K562 (cell line): ENCODE data around the gene GABARAPL2. TPM values are rescaled to one million over a fixed set of nuclear protein-coding genes. Genes with fewer than 3 reads are reported as not detected.
A peak's percentile ranks its signal among the peaks of the same experiment; 100 is the strongest.

Experiments used
- ASH1L ChIP-seq: fragments of 450-650 bp; IDR thresholded peaks from 2 replicates; pipeline ENCODE4 v1.6.1; 2018; ENCODE audit warnings: borderline replicate concordance, mild to moderate bottlenecking, low read depth; ENCODE audit not compliant: partially characterized antibody
- BCOR ChIP-seq: fragments of 450-650 bp; IDR thresholded peaks from 2 replicates; pipeline ENCODE4 v1.6.1; 2016
- EWSR1 ChIP-seq: fragments of 450-650 bp; IDR thresholded peaks from 2 replicates; pipeline ENCODE4 v1.6.1; 2018; ENCODE audit warnings: borderline replicate concordance, mild to moderate bottlenecking, low read depth, moderate library complexity; ENCODE audit not compliant: partially characterized antibody
- FOS ChIP-seq: IDR thresholded peaks from 3 replicates; pipeline ENCODE4 v1.6.1; 2011; ENCODE audit not compliant: insufficient read length; ENCODE audit errors: extremely low read depth
- HMG20B ChIP-seq: fragments of 250-450 bp; sonication (Bioruptor Pico); IDR thresholded peaks from 2 replicates; pipeline ENCODE4 v1.5.0; 2021; ENCODE audit warnings: mild to moderate bottlenecking
- NCOR1 ChIP-seq: fragments of 450-650 bp; IDR thresholded peaks from 2 replicates; pipeline ENCODE4 v1.6.1; 2016; ENCODE audit warnings: mild to moderate bottlenecking, moderate library complexity
- PHF20 ChIP-seq: fragments of 450-650 bp; IDR thresholded peaks from 2 replicates; pipeline ENCODE4 v1.6.1; 2018; ENCODE audit not compliant: partially characterized antibody
- RCOR1 ChIP-seq, 2 experiments: IDR thresholded peaks; 2 replicates each; pipeline ENCODE4 v1.6.1; 2012; ENCODE audit warnings: low read depth in 2 of 2, low read length in 2 of 2, borderline replicate concordance in 1 of 2, improper control_type of control experiment in 1 of 2
- RFX1 ChIP-seq: fragments of 450-650 bp; IDR thresholded peaks from 2 replicates; pipeline ENCODE4 v1.6.1; 2016; ENCODE audit warnings: mild to moderate bottlenecking, moderate library complexity
- SIX5 ChIP-seq, 2 experiments: IDR thresholded peaks; 2 replicates each; pipeline ENCODE4 v1.6.1; 2011; ENCODE audit warnings: low read length in 2 of 2, borderline replicate concordance in 1 of 2, low read depth in 1 of 2, mild to moderate bottlenecking in 1 of 2, moderate library complexity in 1 of 2; ENCODE audit not compliant: insufficient read depth in 1 of 2
- SLC30A9 ChIP-seq: fragments of 250-450 bp; sonication (Bioruptor Pico); IDR thresholded peaks from 2 replicates; pipeline ENCODE4 v1.8.0; 2022; ENCODE audit warnings: mild to moderate bottlenecking, moderate library complexity
- YBX1 ChIP-seq: fragments of 450-650 bp; IDR thresholded peaks from 2 replicates; pipeline ENCODE4 v1.7.1; 2016; ENCODE audit warnings: mild to moderate bottlenecking
- ZC3H4 ChIP-seq: sonication (generic); formaldehyde crosslinking; IDR thresholded peaks from 2 replicates; pipeline ENCODE4 v1.9.0; 2021; ENCODE audit warnings: missing genetic modification reagents, borderline replicate concordance
- ZEB2 ChIP-seq: fragments of 450-650 bp; IDR thresholded peaks from 2 replicates; pipeline ENCODE4 v1.6.1; 2016
- ZKSCAN3 ChIP-seq: fragments of 250-450 bp; sonication (Bioruptor Pico); IDR thresholded peaks from 2 replicates; pipeline ENCODE4 v1.4.0; 2020
- ZNF584 ChIP-seq: fragments of 200-800 bp; sonication (Bioruptor generic); IDR thresholded peaks from 2 replicates; pipeline ENCODE4 v1.6.1; 2016; ENCODE audit warnings: low read depth, mild to moderate bottlenecking, missing genetic modification characterization, missing compliant biosample characterization
- polyA plus RNA-seq, 8 experiments: library from polyadenylated mRNA; depleted of rRNA in 4 of 8; stranded (reverse) in 5 of 8; unstranded in 3 of 8; fragments of >200 nt; fragmentation: Nextera tagmentation in 2 of 8; fragmentation: Illumina TruSeq in 1 of 8; extraction: Ambion mirVana in 2 of 8; extraction: Trizol in 1 of 8; gene quantifications; 2 replicates each; pipeline versions ENCODE4 v1.2.1 to v1.2.3, GENCODE V29; 2011 to 2014; ENCODE audit warnings: inconsistent platforms in 1 of 8, missing spikeins in 1 of 8
- total RNA-seq, 7 experiments: library from RNA; depleted of rRNA in 6 of 7; stranded (reverse); fragments of >200 nt in 6 of 7; fragmentation: Illumina TruSeq in 2 of 7; extraction: Trizol in 2 of 7; gene quantifications; 2 replicates each; pipeline versions ENCODE4 v1.2.1 to v1.2.3, GENCODE V29; 2011 to 2021; ENCODE audit warnings: low replicate concordance in 1 of 7
- TF ChIP-seq, protein P1 (sequence below), 2 experiments: fragments of 450-650 bp; IDR thresholded peaks; 2 replicates each; pipeline ENCODE4 v1.6.1; 2016
- TF ChIP-seq, protein P2 (sequence below): fragments of 250-450 bp; sonication (Bioruptor Pico); IDR thresholded peaks from 2 replicates; pipeline ENCODE4 v1.5.1; 2021; ENCODE audit warnings: mild to moderate bottlenecking
- TF ChIP-seq, protein P3 (sequence below): sonication (generic); formaldehyde crosslinking; IDR thresholded peaks from 2 replicates; pipeline ENCODE4 v1.8.1; 2023; ENCODE audit warnings: mild to moderate bottlenecking, missing genetic modification reagents
- TF ChIP-seq, protein P4 (sequence below): fragments of 250-450 bp; sonication (Bioruptor Pico); IDR thresholded peaks from 2 replicates; pipeline ENCODE4 v1.4.0; 2020; ENCODE audit warnings: borderline replicate concordance
- TF ChIP-seq, protein P5 (sequence below): fragments of 450-650 bp; formaldehyde crosslinking; IDR thresholded peaks from 2 replicates; pipeline ENCODE4 v1.4.0; 2022; ENCODE audit warnings: missing genetic modification characterization
- TF ChIP-seq, protein P6 (sequence below): fragments of 250-450 bp; sonication (Bioruptor Pico); IDR thresholded peaks from 2 replicates; pipeline ENCODE4 v1.8.0; 2022; ENCODE audit warnings: inconsistent platforms, mild to moderate bottlenecking, moderate library complexity, borderline replicate concordance

GABARAPL2 gene
- total and polyA plus RNA-seq, 9 of the 15 experiments (the other 6 are each of a cell fraction or from before 2014, with no cell fraction given), result 42.1 to 288 (median 91.8) TPM

DNA sequence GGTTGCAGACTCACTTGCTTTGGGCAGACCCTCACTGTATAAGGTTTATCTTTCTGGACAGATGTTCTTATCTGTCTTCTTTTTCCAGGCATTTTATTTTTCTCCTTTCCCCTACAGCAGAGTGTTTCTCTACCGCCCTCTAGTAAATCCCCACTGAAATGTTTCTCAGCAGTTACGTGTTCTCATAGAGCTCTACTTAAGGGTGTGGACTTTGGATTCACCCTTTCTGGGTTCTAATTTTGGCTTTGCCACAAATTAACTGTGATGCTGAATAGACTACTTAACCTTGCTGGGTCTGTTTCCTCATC, 54.9 kb downstream of the GABARAPL2 start (continued):
- no peak for TF ChIP-seq EWSR1
- TF ChIP-seq, protein P1, sequence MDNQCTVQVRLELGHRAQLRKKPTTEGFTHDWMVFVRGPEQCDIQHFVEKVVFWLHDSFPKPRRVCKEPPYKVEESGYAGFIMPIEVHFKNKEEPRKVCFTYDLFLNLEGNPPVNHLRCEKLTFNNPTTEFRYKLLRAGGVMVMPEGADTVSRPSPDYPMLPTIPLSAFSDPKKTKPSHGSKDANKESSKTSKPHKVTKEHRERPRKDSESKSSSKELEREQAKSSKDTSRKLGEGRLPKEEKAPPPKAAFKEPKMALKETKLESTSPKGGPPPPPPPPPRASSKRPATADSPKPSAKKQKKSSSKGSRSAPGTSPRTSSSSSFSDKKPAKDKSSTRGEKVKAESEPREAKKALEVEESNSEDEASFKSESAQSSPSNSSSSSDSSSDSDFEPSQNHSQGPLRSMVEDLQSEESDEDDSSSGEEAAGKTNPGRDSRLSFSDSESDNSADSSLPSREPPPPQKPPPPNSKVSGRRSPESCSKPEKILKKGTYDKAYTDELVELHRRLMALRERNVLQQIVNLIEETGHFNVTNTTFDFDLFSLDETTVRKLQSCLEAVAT (IDR thresholded peaks at IDR 0.05), result peak in 1 of 2 experiments; percentile 24; a peak in 1 of 4 replicates
- no peak for TF ChIP-seq HMG20B
- peak in 1 of 2 experiments; percentile 70; a peak in 2 of 4 replicates for TF ChIP-seq RCOR1 (IDR thresholded peaks at IDR 0.05; ENCODE audit: borderline replicate concordance in 1 of 2, low read depth in 2 of 2, low read length in 2 of 2)
- peak; percentile 81; the same call in 1 of the 2 replicates for TF ChIP-seq BCOR
- no peak for TF ChIP-seq ZNF584 (CRISPR knock-in tag)
- TF ChIP-seq SIX5 (IDR thresholded peaks at IDR 0.05; ENCODE audit: borderline replicate concordance in 1 of 2, insufficient read depth in 1 of 2, low read depth in 1 of 2, low read length in 2 of 2), result no peak
- no peak for TF ChIP-seq FOS
- TF ChIP-seq, protein P2, sequence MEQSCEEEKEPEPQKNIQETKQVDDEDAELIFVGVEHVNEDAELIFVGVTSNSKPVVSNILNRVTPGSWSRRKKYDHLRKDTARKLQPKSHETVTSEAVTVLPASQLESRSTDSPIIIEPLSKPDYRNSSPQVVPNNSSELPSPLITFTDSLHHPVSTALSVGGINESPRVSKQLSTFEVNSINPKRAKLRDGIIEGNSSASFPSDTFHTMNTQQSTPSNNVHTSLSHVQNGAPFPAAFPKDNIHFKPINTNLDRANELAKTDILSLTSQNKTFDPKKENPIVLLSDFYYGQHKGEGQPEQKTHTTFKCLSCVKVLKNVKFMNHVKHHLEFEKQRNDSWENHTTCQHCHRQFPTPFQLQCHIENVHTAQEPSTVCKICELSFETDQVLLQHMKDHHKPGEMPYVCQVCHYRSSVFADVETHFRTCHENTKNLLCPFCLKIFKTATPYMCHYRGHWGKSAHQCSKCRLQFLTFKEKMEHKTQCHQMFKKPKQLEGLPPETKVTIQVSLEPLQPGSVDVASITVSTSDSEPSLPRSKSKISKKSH (CRISPR knock-in tag), result no peak
- no peak for TF ChIP-seq YBX1
- TF ChIP-seq, protein P3, sequence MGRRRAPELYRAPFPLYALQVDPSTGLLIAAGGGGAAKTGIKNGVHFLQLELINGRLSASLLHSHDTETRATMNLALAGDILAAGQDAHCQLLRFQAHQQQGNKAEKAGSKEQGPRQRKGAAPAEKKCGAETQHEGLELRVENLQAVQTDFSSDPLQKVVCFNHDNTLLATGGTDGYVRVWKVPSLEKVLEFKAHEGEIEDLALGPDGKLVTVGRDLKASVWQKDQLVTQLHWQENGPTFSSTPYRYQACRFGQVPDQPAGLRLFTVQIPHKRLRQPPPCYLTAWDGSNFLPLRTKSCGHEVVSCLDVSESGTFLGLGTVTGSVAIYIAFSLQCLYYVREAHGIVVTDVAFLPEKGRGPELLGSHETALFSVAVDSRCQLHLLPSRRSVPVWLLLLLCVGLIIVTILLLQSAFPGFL (CRISPR knock-in tag), result no peak
- TF ChIP-seq, protein P4, sequence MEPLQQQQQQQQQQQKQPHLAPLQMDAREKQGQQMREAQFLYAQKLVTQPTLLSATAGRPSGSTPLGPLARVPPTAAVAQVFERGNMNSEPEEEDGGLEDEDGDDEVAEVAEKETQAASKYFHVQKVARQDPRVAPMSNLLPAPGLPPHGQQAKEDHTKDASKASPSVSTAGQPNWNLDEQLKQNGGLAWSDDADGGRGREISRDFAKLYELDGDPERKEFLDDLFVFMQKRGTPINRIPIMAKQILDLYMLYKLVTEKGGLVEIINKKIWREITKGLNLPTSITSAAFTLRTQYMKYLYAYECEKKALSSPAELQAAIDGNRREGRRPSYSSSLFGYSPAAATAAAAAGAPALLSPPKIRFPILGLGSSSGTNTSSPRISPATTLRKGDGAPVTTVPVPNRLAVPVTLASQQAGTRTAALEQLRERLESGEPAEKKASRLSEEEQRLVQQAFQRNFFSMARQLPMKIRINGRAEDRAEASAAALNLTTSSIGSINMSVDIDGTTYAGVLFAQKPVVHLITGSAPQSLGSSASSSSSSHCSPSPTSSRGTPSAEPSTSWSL, result no peak
- no peak for TF ChIP-seq ZC3H4 (CRISPR knock-in tag)
- TF ChIP-seq, protein P5, sequence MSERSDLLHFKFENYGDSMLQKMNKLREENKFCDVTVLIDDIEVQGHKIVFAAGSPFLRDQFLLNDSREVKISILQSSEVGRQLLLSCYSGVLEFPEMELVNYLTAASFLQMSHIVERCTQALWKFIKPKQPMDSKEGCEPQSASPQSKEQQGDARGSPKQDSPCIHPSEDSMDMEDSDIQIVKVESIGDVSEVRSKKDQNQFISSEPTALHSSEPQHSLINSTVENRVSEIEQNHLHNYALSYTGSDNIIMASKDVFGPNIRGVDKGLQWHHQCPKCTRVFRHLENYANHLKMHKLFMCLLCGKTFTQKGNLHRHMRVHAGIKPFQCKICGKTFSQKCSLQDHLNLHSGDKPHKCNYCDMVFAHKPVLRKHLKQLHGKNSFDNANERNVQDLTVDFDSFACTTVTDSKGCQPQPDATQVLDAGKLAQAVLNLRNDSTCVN (CRISPR knock-in tag), result no peak
- no peak for TF ChIP-seq ZKSCAN3 (CRISPR knock-in tag)
- no peak for TF ChIP-seq PHF20
- peak; percentile 88 for TF ChIP-seq NCOR1
- TF ChIP-seq, protein P6, sequence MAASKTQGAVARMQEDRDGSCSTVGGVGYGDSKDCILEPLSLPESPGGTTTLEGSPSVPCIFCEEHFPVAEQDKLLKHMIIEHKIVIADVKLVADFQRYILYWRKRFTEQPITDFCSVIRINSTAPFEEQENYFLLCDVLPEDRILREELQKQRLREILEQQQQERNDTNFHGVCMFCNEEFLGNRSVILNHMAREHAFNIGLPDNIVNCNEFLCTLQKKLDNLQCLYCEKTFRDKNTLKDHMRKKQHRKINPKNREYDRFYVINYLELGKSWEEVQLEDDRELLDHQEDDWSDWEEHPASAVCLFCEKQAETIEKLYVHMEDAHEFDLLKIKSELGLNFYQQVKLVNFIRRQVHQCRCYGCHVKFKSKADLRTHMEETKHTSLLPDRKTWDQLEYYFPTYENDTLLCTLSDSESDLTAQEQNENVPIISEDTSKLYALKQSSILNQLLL (CRISPR knock-in tag), result no peak
- TF ChIP-seq SLC30A9, result no peak
- no peak for TF ChIP-seq ASH1L
- TF ChIP-seq RFX1, result no peak
- TF ChIP-seq ZEB2, result peak; percentile 30; the same call in 1 of the 2 replicates
